Stimulated activated CD8-positive, alpha-beta memory T cell treated with anti-CD3 and anti-CD28 coated beads, Interleukin-4, amount 100 ng/mL, for 1 hour (primary cell): ENCODE measurements around the gene ZNF662.

Source experiments
- DNase-seq, 2 donors: peaks; one replicate each; pipeline ENCODE4 v3.0.0-alpha.2; 2020; ENCODE audit warnings: low read depth in 2 of 2, low spot score in 1 of 2

The ZNF662 gene

DNA sequence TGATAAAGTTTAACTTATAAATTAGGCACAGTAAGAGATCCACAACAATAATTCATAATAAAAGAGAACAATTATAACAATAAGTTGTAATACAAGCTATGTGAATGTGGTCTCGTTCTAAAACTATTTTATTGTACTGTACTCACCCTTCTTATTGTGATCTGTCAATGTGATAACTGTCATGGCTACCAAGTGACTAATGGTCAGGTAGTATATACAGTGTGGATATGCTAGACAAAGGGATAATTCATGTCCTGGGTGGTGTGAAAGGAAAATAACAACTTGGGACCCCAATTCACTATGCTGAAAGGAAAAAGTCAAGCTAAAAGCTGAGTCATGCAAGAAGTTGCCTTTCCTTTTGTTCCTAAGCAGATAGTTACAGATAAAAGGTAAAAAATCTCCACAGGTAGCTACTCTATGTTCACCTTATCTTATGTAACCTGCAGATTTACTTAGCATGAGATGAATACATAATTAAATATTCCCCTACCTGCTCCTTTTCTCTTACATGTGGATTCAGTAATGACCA lies 19.6 kb upstream of the ZNF662 start:
- no peak for DNase-seq

- no peak for DNase-seq
These were observed 18.9 kb upstream of the ZNF662 start for GRCh38 chr3:42887084-42887483.

- DNase-seq, result no peak
These were observed 14.9 kb upstream of the ZNF662 start for GRCh38 chr3:42891042-42891441.

GRCh38 chr3:42892169-42892568 lies 13.8 kb upstream of the ZNF662 start:
- no peak for DNase-seq

- DNase-seq, result no peak
These were observed 13.1 kb upstream of the ZNF662 start for GRCh38 chr3:42892807-42893206.

DNA sequence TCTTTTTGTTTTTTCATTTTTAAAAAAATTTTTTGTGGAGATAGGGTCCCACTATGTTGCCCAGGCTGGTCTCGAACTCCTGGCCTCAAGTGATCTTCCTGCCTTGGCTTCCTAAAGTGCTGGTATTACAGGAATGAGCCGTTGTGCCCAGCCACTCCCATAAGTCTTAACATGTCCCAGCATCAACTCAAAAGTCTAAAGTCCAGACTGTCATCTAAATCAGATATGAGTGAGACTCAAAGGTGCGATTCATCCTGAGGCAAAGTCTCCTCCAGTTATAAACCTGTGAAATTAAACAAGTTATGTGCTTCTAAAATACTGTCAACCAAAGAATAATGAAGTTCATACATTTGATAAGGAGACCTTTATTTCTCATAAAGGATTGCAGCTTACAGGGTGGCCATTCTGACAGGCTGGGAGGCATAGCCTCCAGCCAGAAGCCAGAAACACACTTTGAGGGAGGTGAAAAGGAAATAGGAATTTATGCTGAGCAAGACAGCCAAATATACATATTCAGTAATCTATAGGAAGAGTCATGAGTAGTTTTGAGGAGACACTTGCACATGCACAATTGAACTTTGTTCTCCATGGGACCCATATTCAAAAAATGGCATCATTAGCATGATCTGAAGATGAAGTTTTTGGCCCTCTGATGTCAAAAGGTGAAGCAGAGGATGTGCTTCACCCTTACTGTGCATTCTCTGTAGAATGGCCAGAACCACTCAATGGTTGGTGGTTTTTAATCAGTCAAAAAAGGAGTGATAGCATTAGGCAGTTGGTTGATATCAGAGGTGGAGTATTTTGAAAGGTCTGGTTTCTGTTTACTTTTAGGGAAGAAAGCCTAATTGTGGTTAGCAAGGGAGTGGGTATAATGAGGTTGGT lies 11.0 kb upstream of the ZNF662 start:
- DNase-seq, result no peak

GRCh38 chr3:42895580-42895868 lies 10.4 kb upstream of the ZNF662 start:
- no peak for DNase-seq

- DNase-seq, result no peak
These were observed 6.9 kb upstream of the ZNF662 start for GRCh38 chr3:42898896-42899675.

DNA sequence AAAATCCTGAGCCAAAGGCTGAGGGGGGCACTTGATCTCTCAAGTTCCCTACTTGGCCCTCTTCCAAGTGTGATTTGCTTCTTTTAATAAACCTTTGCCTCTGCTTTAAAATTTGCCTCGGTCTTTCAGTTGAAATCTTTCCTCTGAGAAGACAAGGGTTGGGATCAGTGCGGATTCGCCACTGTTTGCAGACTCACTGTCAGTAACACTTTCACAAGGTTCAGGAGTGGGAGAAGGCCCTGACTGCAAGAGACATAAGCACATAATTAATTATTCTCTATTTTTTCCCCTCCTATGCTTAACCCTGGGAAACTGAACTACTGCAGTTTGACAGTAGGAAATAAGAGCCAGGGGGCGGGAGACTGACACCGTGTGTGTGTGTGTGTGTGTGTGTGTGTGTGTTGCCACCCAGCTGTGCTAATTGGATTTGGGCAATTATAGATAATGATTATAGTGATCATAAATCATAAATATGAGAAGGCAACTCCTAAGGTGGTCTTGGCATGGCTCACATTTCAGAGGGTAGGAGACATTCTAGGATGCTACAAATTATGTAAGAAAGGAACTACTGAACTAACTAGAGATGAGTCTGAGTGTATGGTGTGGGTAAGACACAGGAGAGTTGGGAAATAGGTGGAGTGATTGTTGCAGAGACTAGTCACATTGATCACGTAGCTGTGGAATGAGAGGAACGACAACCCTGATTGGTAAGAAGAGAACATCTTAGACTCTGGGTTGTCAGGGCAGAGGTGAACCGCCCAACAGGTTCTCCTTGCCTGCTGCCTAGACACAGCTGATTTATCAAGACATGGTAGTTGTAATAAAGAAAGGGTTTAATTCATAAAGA lies 5.5 kb upstream of the ZNF662 start:
- no peak for DNase-seq

- DNase-seq, result no peak
These were observed 4.9 kb upstream of the ZNF662 start for GRCh38 chr3:42901073-42901415.

- no peak for DNase-seq
These were observed 3.7 kb upstream of the ZNF662 start for GRCh38 chr3:42902257-42902656.

DNA sequence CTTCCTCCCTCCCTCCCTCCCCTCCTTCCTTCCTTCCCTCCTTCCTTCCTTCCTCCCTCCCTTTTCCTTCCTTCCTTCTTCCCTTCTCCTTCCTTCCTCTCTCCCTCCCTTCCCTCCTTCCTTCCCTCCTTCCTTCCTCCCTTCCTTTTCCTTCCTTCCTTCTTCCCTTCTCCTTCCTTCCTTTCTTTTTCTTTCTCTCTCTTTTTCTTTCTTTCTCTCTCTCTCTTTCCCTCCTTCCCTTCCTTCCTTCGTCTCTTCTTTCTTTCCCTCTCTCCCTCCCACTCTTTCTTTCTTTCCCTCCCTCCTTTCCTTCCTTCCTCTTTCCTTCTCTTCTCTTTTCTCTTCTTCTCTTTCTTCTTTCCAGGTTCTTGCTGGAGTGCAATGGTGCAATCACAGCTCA lies 1.9 kb upstream of the ZNF662 start:
- no peak for DNase-seq

DNA sequence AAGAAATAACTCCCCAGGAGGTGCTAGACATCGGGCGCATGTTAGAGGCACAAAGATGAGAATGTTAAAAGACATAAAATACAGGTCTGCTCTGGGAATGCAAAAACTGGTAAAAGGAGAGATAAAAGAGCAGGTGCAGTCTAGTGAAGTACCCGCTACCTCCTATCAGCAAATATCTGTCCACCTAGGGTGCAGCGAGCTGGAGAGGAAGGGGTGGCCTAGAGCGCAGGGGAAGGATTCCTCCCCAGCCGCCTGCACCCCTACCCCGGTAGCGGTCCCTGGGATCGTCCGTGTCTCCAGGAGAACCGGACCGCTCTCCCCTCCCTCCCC lies 237 bp upstream of the ZNF662 start:
- DNase-seq, result no peak

DNA sequence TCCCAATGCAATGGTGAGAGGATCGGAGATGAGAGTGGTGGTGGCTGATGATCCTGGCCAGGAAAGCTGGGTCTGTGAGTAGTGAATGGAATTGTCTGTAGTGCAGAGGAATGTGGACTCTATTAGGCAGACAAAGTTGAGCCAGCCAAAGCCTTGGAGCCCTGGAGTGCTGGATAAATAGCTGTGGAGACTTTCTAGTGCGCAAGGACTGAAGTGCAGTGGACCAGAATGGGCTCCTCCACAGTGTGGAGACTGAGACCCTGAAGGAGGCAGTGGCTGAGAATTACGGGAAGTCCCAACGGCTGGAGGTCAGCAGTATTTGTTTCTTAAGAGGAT lies 874 bp downstream of the ZNF662 start:
- no peak for DNase-seq

DNA sequence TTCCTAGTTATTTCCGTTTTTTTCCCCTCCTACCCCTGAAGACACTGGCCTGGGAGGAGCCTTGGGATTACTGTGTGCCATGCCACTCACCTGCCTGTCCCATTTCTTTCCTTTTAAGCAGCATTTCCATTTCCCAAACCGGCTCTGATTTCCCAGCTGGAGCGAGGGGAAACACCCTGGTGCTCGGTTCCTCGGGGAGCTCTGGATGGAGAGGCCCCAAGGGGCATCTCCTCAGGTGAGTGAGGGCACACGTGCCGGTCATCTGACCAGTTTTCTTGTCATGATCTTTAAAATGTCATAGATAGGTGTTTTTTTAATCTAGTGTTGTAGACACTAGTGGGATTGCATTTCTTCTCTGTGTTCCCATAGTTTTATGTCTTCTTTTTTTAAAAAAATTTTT lies 2.7 kb downstream of the ZNF662 start:
- no peak for DNase-seq

- no peak for DNase-seq
These were observed 5.6 kb downstream of the ZNF662 start for GRCh38 chr3:42911551-42911950.

DNA sequence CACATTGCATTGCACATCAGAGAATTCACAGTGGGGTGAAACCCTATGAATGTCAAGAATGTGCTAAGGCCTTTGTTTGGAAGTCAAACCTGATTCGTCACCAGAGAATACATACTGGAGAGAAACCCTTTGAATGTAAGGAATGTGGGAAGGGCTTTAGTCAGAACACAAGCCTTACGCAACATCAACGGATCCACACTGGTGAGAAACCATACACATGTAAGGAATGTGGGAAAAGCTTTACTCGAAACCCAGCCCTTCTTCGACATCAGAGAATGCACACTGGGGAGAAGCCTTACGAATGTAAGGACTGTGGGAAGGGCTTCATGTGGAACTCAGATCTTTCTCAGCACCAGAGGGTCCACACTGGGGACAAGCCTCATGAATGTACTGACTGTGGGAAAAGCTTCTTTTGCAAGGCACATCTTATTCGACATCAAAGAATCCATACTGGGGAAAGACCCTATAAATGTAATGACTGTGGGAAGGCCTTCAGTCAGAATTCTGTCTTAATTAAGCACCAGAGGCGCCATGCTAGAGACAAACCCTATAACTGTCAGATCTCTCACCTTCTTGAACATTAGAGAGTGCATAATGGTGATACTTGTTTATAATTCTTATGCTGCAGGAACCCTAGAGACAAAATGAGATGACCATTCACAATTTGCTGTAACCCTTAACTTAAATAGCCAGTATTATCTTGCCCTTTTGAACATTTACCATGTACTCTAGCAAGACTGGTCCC lies 9.0 kb downstream of the ZNF662 start:
- no peak for DNase-seq

GRCh38 chr3:42923606-42924005 lies 17.7 kb downstream of the ZNF662 start:
- no peak for DNase-seq

DNA sequence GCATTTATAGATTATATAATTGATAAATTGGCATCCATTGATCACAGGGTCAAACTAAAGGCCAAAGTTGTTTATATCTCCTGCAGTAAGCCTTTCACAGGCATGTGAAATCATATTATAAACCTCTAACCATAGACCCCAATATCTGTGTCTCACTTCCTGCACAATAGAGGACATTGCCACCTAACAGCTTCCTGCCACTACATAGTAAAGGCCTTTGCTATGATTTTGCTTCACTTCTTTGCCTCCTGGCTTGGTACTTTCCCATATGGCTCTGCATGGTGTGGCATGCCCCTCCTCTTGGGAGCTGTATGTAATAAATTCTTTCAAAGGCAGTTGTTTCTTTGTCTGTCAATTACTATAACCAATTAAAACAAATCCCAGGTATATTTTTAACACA lies 20.4 kb downstream of the ZNF662 start:
- DNase-seq, result no peak

DNA sequence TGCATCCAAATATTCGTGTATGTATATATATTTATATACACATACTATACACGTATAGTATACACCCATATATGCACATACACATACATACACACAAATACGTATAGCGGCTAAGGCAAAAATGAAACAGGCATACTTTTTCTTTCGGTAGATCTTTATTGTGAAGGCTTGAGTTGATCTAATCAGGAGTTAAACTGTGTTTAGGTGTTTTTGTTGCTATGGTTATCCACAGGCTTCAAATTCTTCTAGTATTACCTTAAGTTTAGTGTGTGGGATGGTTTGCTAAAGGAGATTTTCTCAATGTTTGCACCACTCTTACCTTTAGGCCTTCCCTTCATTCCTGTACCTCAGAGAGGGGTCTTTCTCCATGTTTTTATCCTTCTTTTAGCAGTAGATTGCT lies 28.2 kb downstream of the ZNF662 start:
- no peak for DNase-seq

DNA sequence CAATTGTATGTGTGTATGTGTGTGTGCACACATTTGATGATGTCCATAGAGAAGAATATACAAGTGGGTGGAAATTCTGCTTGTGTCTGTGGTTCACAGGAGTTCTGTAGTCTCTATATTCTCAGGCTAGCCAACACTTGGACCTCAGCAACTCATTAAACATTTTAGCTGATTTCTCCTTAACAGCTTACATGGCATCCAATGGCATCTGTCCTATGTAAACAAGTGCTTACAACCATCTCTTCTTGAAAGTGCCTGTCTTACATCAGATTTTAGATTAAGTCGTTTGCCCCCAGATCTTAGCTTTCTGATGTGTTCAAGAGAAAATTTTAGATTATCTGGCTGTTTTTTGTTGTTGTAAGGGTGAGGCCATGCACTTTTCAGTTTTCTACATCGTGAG lies 29.0 kb downstream of the ZNF662 start:
- DNase-seq, result no peak
